Kidney epithelial cell (primary cell): Measurements from ENCODE around the gene GPBP1. TPM values are rescaled to one million over a fixed set of nuclear protein-coding genes. Genes with fewer than 3 reads are reported as not detected.

Source experiments
- DNase-seq: peaks from one replicate; pipeline ENCODE4 v3.0.0-alpha.2; 2010; ENCODE audit warnings: low read depth
- H3K27me3 ChIP-seq: 2 replicates; pipeline ENCODE4 v1.6.0; 2011; ENCODE audit warnings: low read length; ENCODE audit not compliant: control insufficient read depth, insufficient read depth
- H3K36me3 ChIP-seq: 2 replicates; pipeline ENCODE4 v1.5.1; 2011; ENCODE audit warnings: low read length; ENCODE audit not compliant: control insufficient read depth, insufficient read depth
- H3K4me3 ChIP-seq: 2 replicates; pipeline ENCODE4 v1.5.1; 2011; ENCODE audit warnings: low read depth, mild to moderate bottlenecking, control low read depth, low read length
- total RNA-seq: library from RNA; depleted of rRNA; stranded (reverse); fragments of >200 nt; gene quantifications from 2 replicates; pipeline ENCODE4 v1.2.3, GENCODE V29; 2015
- TF ChIP-seq, protein P1 (sequence below): IDR thresholded peaks from 2 replicates; pipeline ENCODE4 v1.5.1; 2011; ENCODE audit warnings: mild to moderate bottlenecking, moderate library complexity, low read length, control low read depth, inconsistent platforms; ENCODE audit not compliant: insufficient read depth, poor library complexity, severe bottlenecking

Gene GPBP1
- total RNA-seq, 1 donor from 2014 or later = 45.9 TPM

DNA sequence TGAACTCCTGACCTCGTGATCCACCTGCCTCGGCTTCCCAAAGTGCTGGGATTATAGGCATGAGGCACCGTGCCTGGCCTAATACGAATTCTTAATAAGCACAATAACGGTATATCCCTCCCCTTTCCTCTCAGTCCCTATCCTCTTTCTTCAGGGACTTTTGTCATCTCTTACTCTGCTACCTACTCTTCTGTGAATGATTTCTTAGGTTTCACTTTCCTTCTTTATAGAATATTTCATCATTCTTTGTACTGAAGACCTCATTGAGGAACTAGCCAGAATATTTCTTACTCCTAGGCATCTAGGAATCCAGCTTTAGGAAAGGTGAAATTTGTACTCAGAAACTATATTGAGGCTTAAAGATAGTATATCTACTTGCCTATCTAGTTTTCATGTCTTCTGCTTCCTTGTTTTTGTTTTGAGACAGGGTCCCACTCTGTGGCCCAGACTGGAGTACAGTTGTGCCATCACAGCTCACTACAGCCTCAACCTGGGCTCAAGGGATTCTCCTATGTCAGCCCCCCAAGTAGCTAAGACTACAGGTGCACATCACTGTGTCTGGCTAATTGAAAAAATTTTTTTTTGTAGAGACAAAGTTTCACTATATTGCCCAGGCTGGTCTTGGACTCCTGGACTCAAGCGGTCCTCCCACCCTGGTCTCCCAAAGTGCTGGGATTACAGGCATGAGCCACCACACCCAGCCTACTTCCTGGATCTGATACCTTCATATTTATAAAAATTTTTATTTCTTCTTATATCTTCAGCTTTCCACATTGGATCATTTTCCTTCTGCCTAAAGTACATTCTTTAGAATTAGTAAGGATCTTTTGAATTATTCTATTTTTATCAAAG is 69.7 kb downstream of the GPBP1 start:
- TF ChIP-seq, protein P1, sequence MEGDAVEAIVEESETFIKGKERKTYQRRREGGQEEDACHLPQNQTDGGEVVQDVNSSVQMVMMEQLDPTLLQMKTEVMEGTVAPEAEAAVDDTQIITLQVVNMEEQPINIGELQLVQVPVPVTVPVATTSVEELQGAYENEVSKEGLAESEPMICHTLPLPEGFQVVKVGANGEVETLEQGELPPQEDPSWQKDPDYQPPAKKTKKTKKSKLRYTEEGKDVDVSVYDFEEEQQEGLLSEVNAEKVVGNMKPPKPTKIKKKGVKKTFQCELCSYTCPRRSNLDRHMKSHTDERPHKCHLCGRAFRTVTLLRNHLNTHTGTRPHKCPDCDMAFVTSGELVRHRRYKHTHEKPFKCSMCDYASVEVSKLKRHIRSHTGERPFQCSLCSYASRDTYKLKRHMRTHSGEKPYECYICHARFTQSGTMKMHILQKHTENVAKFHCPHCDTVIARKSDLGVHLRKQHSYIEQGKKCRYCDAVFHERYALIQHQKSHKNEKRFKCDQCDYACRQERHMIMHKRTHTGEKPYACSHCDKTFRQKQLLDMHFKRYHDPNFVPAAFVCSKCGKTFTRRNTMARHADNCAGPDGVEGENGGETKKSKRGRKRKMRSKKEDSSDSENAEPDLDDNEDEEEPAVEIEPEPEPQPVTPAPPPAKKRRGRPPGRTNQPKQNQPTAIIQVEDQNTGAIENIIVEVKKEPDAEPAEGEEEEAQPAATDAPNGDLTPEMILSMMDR = no peak

DNA sequence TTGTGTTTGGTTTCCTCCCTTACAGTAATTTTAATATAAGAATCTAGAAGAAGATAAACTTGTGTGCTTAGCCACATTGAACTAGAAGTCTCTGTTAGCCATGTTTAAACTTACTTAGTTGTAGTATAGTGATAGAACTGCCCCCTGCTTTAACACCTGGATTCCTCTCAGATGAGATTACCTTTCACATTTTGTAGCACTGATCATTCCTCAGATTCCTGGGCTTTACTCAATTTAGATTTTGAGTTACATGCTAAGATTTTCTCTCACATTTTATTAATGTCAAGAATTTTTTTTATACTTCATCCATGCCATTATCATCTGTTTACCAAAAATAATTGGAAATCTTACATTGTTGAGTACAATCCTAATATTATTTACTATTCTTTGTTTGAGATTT is 70.5 kb downstream of the GPBP1 start:
- Histone ChIP-seq H3K4me3 (no peak overlapping the region), H3K27me3 (no peaks in the 10 kb centered on the region), H3K36me3 (peaks cover 2% of the 10 kb centered on the region)
- no peak for DNase-seq
- TF ChIP-seq, protein P1 = no peak

More for the DNA sequence above, 69.7 kb downstream of the GPBP1 start:
- DNase-seq = no peak
- no peaks in the 10 kb centered on the region for H3K27me3 ChIP-seq
- H3K36me3 ChIP-seq = peaks cover 2% of the 10 kb centered on the region
- H3K4me3 ChIP-seq = no peak overlapping the region

DNA sequence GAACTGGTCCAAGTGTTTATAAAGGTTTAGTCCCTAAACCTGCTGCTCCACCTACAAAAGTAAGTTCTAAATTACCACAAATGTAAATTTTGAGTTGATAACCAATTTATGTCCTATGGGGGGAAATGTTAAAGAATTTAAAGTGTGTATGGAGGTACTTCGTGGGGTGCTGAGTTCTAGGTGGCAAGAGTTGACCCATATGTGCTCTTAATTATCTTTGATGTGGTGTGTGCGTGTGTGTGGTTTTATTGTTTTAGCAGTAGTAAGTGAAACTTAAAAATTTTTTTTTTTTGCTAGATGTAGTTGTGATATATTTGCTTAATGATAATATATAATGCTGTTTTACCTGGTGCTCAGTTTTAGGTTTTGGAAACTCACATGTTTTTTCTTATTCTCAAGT is 72.6 kb downstream of the GPBP1 start:
- no peak for DNase-seq
- peaks cover 2% of the 10 kb centered on the region for H3K36me3 ChIP-seq
- no peak overlapping the region for H3K4me3 ChIP-seq
- no peaks in the 10 kb centered on the region for H3K27me3 ChIP-seq
- TF ChIP-seq, protein P1 = no peak

DNA sequence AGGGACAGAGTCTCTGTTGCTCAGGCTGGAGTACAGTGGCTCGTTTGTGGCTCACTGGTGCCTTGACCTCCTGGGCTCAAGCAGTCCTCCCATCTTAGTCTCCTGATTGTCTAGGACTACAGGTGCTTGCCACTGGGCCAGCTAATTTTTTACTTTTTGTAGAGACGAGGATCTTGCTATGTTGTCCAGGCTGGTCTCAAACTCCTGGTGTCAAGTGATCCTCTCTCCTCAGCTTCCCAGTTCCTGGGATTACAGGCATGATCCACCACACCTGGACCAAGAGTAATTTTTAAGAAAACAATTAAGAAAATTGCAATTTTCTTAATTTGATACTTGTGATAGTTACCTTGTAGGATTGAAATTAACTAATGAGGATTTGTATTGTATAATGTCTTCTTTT is 73.9 kb downstream of the GPBP1 start:
- no peaks in the 10 kb centered on the region for H3K27me3 ChIP-seq
- no peak for DNase-seq
- TF ChIP-seq, protein P1 = no peak
- H3K4me3 ChIP-seq = no peak overlapping the region
- peaks cover 2% of the 10 kb centered on the region for H3K36me3 ChIP-seq

DNA sequence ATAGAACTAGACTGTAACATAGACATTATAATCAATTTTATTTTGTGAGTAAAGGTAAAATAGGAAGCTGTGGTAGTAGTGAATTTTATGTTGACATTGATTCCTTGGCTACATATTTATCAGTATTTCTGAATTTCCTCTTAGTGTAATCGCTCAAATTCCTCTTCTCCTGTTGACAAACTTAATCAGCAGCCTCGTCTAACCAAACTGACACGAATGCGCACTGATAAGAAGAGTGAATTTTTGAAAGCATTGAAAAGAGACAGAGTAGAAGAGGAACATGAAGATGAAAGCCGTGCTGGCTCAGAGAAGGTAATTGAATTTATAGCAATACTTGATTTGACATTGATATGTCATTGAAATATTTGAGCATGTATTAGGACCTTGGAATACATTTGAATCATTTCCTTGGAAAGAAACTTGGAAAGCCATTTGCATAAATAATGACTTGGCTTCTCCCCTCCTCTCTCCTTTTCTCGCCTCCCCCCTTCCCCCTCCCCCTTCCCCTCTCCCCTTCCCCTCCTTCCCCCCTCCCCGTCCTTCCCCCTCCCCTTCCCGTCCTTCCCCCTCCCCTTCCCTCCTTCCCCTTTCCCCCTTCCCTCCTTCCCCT is 75.5 kb downstream of the GPBP1 start:
- no peaks in the 10 kb centered on the region for H3K27me3 ChIP-seq
- DNase-seq = no peak
- TF ChIP-seq, protein P1 = no peak
- H3K4me3 ChIP-seq = no peak overlapping the region
- peaks cover 2% of the 10 kb centered on the region for H3K36me3 ChIP-seq
